Retinal pigment epithelial cell (primary cell): Measurements from ENCODE around the gene MYBPC1.
"Not testable (repeated sequence)": the region's sequence is repeated elsewhere in the genome, so short reads cannot be mapped to it uniquely, and the experiment has no call there.

Experiments
- DNase-seq: peaks from one replicate; pipeline ENCODE4 v3.0.0-alpha.2; 2010; ENCODE audit warnings: low read depth
- H3K4me3 ChIP-seq: 2 replicates; pipeline ENCODE4 v1.5.1; 2011; ENCODE audit warnings: mild to moderate bottlenecking, low read length, control low read depth, moderate library complexity
- TF ChIP-seq, protein P1 (sequence below): conservative IDR thresholded peaks from 2 replicates; pipeline ENCODE4 v1.5.1; 2011; ENCODE audit warnings: low read depth, low read length, control low read depth, inconsistent platforms

Gene MYBPC1

GRCh38 chr12:101678081-101678480 is 83.3 kb downstream of the MYBPC1 start:
- DNase-seq = no peak
- H3K4me3 ChIP-seq = no peak overlapping the region
- TF ChIP-seq, protein P1, sequence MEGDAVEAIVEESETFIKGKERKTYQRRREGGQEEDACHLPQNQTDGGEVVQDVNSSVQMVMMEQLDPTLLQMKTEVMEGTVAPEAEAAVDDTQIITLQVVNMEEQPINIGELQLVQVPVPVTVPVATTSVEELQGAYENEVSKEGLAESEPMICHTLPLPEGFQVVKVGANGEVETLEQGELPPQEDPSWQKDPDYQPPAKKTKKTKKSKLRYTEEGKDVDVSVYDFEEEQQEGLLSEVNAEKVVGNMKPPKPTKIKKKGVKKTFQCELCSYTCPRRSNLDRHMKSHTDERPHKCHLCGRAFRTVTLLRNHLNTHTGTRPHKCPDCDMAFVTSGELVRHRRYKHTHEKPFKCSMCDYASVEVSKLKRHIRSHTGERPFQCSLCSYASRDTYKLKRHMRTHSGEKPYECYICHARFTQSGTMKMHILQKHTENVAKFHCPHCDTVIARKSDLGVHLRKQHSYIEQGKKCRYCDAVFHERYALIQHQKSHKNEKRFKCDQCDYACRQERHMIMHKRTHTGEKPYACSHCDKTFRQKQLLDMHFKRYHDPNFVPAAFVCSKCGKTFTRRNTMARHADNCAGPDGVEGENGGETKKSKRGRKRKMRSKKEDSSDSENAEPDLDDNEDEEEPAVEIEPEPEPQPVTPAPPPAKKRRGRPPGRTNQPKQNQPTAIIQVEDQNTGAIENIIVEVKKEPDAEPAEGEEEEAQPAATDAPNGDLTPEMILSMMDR = no peak

DNA sequence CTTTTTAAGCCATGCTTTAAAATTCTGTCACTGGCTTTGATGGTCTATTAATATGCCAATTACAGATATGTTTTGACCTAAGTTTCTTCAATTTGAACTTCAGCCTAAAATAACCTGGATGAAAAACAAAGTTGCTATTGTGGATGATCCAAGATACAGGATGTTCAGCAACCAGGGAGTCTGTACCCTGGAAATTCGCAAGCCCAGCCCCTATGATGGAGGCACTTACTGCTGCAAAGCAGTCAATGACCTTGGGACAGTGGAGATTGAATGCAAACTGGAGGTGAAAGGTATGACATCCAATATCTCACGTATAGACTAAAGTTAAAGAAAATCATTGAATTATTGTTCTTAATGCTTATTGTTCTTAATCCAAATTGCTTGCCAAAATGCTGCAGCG is 85.5 kb downstream of the MYBPC1 start:
- no peak overlapping the region for H3K4me3 ChIP-seq
- TF ChIP-seq, protein P1 = no peak
- no peak for DNase-seq

DNA sequence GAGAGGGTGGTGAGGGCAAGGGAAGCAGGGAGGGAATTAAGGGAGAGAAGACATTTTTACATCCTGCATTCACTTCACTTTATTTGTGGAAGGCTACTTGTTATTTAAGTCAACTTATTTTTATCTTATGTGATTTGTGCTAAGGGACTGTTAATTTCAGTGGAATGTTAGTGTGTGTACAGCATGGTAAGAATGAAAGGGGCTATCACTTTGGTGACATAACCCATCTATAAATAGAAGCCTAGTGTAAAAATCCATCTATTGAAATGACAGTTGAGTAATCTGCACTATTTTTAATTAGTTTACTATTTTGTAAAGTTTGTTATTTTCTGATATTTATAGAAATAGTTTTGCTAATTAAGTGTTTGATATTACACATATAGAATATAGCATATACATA is 85.9 kb downstream of the MYBPC1 start:
- TF ChIP-seq, protein P1 = no peak
- no peak for DNase-seq
- H3K4me3 ChIP-seq = no peak overlapping the region

DNA sequence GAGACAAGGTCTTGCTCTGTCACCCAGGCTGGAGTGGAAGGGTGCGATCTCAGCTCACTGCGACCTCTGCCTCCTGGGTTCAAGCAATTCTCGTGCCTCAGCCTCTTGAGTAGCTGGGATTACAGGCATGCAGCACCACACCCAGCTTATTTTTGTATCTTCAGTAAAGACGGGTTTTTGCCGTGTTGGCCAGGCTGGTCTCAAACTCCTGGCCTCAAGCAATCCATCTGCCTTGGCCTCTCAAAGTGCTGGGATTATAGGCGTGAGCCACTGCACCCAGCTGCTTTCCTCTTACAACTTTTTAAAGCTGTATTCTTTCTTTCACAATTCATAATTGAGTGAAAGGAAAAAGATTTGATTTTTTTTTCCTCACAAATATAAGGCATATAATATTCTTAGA is 86.9 kb downstream of the MYBPC1 start:
- not testable (repeated sequence) for H3K4me3 ChIP-seq, DNase-seq

- H3K4me3 ChIP-seq = no peak overlapping the region
- TF ChIP-seq, protein P1 = no peak
- DNase-seq = no peak
Observed at GRCh38 chr12:101685092-101685491, 90.3 kb downstream of the MYBPC1 start.

- TF ChIP-seq, protein P1 = no peak
- no peak overlapping the region for H3K4me3 ChIP-seq
Observed at GRCh38 chr12:101686176-101686575, 91.4 kb downstream of the MYBPC1 start.

DNA sequence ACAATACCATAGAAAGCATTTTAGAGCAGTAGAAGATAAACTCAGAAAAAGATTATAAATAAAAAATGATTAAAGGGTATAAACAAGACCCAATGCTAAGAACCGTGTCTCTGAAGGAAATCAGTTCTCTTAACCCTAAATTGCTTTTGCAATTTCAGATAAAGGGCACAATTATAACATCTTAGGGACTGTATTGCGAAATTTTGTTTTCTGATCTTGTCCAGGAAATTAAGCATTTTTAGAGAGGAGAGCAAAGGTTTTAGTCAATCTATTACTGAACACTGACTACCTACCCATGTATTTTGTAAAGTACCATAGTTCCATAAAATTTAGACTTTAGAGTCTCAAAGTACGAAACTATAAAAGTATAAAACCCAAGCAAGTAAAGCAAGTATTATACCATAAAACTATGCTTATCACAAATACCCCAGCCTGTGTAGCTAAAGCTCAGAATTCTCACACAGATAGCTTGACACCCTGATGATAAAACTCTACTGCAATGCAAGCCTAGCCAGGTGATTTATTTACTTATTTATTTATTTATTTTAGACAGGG is 95.8 kb downstream of the MYBPC1 start:
- DNase-seq = no peak
- TF ChIP-seq, protein P1 = no peak
- H3K4me3 ChIP-seq = no peak overlapping the region

More at GRCh38 chr12:101686176-101686575, 91.4 kb downstream of the MYBPC1 start:
- no peak for DNase-seq
